Trophoblast cell (in vitro differentiated cells and primary cell): Measurements from ENCODE around the gene CUL3.
A peak's percentile ranks its signal among the peaks of the same experiment; 100 is the strongest.

Experiments
- DNase-seq, 2 donors: peaks; one replicate each; pipeline ENCODE4 v3.0.0-alpha.2; 2016
- H2AFZ ChIP-seq: 2 replicates; pipeline ENCODE4 v1.6.1; 2013; ENCODE audit warnings: low read length, moderate library complexity, mild to moderate bottlenecking; ENCODE audit not compliant: insufficient read depth, poor library complexity
- H2AK5ac ChIP-seq: 2 replicates; pipeline ENCODE4 v1.6.1; 2013; ENCODE audit warnings: mild to moderate bottlenecking, low read length
- H2BK120ac ChIP-seq: 2 replicates; pipeline ENCODE4 v1.6.1; 2013; ENCODE audit warnings: low read length, mild to moderate bottlenecking, moderate library complexity; ENCODE audit not compliant: insufficient read depth, poor library complexity
- H2BK12ac ChIP-seq: 2 replicates; pipeline ENCODE4 v1.6.1; 2013; ENCODE audit warnings: mild to moderate bottlenecking, low read length, moderate library complexity
- H2BK5ac ChIP-seq: 2 replicates; pipeline ENCODE4 v1.6.1; 2013; ENCODE audit warnings: low read length, low read depth, moderate library complexity, mild to moderate bottlenecking; ENCODE audit not compliant: poor library complexity
- H3K14ac ChIP-seq: 2 replicates; pipeline ENCODE4 v1.6.1; 2013; ENCODE audit warnings: mild to moderate bottlenecking, low read length
- H3K18ac ChIP-seq: 2 replicates; pipeline ENCODE4 v1.6.1; 2013; ENCODE audit warnings: mild to moderate bottlenecking, low read length
- H3K23ac ChIP-seq: 2 replicates; pipeline ENCODE4 v1.6.1; 2013; ENCODE audit warnings: low read length
- H3K27ac ChIP-seq: 2 replicates; pipeline ENCODE4 v1.5.1; 2013; ENCODE audit warnings: low read depth, mild to moderate bottlenecking, inconsistent platforms, low read length, moderate library complexity
- H3K27me3 ChIP-seq: 2 replicates; pipeline ENCODE4 v1.6.1; 2013; ENCODE audit warnings: inconsistent platforms, mild to moderate bottlenecking, low read length, moderate library complexity; ENCODE audit not compliant: insufficient read depth
- H3K36me3 ChIP-seq, 2 experiments: 1 replicate in 1 of 2; 2 replicates in 1 of 2; pipeline ENCODE4 v1.6.1; 2013; ENCODE audit warnings: low read length in 2 of 2, mild to moderate bottlenecking in 2 of 2, moderate library complexity in 1 of 2; ENCODE audit not compliant: insufficient read depth in 2 of 2, control insufficient read depth in 1 of 2
- H3K4ac ChIP-seq: 2 replicates; pipeline ENCODE4 v1.6.1; 2013; ENCODE audit warnings: low read depth, mild to moderate bottlenecking, low read length, moderate library complexity
- H3K4me1 ChIP-seq, 2 experiments: 1 replicate in 1 of 2; 2 replicates in 1 of 2; pipeline ENCODE4 v1.6.1; 2013; ENCODE audit warnings: low read length in 2 of 2, mild to moderate bottlenecking in 2 of 2, moderate library complexity in 1 of 2; ENCODE audit not compliant: insufficient read depth in 2 of 2, control insufficient read depth in 1 of 2
- H3K4me2 ChIP-seq: 2 replicates; pipeline ENCODE4 v1.6.1; 2013; ENCODE audit warnings: inconsistent platforms, mild to moderate bottlenecking, low read length, moderate library complexity
- H3K4me3 ChIP-seq: 2 replicates; pipeline ENCODE4 v1.5.1; 2013; ENCODE audit warnings: mild to moderate bottlenecking, low read depth, low read length, inconsistent platforms
- H3K79me1 ChIP-seq: one replicate; pipeline ENCODE4 v1.6.1; 2013; ENCODE audit warnings: low read length
- H3K79me2 ChIP-seq: 2 replicates; pipeline ENCODE4 v1.6.1; 2013; ENCODE audit warnings: low read length, mild to moderate bottlenecking; ENCODE audit not compliant: control insufficient read depth, insufficient read depth, poor library complexity
- H3K9ac ChIP-seq: 2 replicates; pipeline ENCODE4 v1.6.1; 2013; ENCODE audit warnings: mild to moderate bottlenecking, low read length
- H3K9me3 ChIP-seq: 2 replicates; pipeline ENCODE4 v1.6.1; 2013; ENCODE audit warnings: low read depth, mild to moderate bottlenecking, control low read depth, inconsistent platforms, low read length; ENCODE audit not compliant: insufficient read depth
- H4K12ac ChIP-seq: 2 replicates; pipeline ENCODE4 v1.6.1; 2013; ENCODE audit warnings: low read depth, mild to moderate bottlenecking, low read length, moderate library complexity
- H4K8ac ChIP-seq: 2 replicates; pipeline ENCODE4 v1.6.1; 2013; ENCODE audit warnings: low read depth, mild to moderate bottlenecking, low read length, moderate library complexity
- H4K91ac ChIP-seq: one replicate; pipeline ENCODE4 v1.6.1; 2013; ENCODE audit warnings: low read depth, mild to moderate bottlenecking, low read length, moderate library complexity
- WGBS: extraction: QIAGEN DNeasy Blood & Tissue Kit; methylation state at CpG from one replicate; pipeline ENCODE4 v1.1.7; 2013; ENCODE audit warnings: missing lambda C conversion rate; ENCODE audit not compliant: insufficient read length, insufficient coverage; ENCODE audit errors: extremely low coverage; 5-methylcytosine and 5-hydroxymethylcytosine counted together

Gene CUL3

GRCh38 chr2:224561234-224562005 lies 23.7 kb downstream of the CUL3 start:
- no peak for DNase-seq
- Histone ChIP-seq H3K4ac (peak overlapping the region; percentile 65), H4K12ac (no peak overlapping the region), H3K27me3 (no peaks in the 10 kb centered on the region), H2BK5ac (no peak overlapping the region), H3K18ac (no peak overlapping the region), H3K27ac (no peak overlapping the region), H2BK120ac (no peak overlapping the region), H2AK5ac (no peak overlapping the region), H3K4me1 (no peaks in the 10 kb centered on the region), H4K91ac (no peak overlapping the region), H4K8ac (no peak overlapping the region), H3K4me2 (no peak overlapping the region), H3K36me3 (no peaks in the 10 kb centered on the region), H3K79me1 (no peaks in the 10 kb centered on the region), H3K9ac (no peak overlapping the region), H3K14ac (no peak overlapping the region), H3K79me2 (peaks cover 5% of the 10 kb centered on the region), H3K9me3 (no peaks in the 10 kb centered on the region), H2BK12ac (no peak overlapping the region), H3K4me3 (no peak overlapping the region), H2AFZ (no peak overlapping the region), H3K23ac (no peak overlapping the region)
- no CpG with 5 or more reads among the region's 7 CpGs for WGBS

- Histone ChIP-seq H3K4me3 (no peak overlapping the region), H3K18ac (no peak overlapping the region), H3K4ac (peak overlapping the region; percentile 65), H2BK12ac (no peak overlapping the region), H4K12ac (no peak overlapping the region), H2AFZ (no peak overlapping the region), H4K8ac (no peak overlapping the region), H3K23ac (no peak overlapping the region), H2AK5ac (no peak overlapping the region), H3K9ac (no peak overlapping the region), H3K9me3 (no peaks in the 10 kb centered on the region), H3K27me3 (no peaks in the 10 kb centered on the region), H3K4me1 (no peaks in the 10 kb centered on the region), H4K91ac (no peak overlapping the region), H3K79me2 (peaks cover 5% of the 10 kb centered on the region), H3K36me3 (no peaks in the 10 kb centered on the region), H3K4me2 (no peak overlapping the region), H3K79me1 (no peaks in the 10 kb centered on the region), H2BK120ac (no peak overlapping the region), H2BK5ac (no peak overlapping the region), H3K14ac (no peak overlapping the region), H3K27ac (no peak overlapping the region)
- WGBS = no CpG with 5 or more reads among the region's 2 CpGs
- DNase-seq = no peak
Measured at GRCh38 chr2:224560549-224560948, 24.6 kb downstream of the CUL3 start.

GRCh38 chr2:224557610-224558009 lies 27.6 kb downstream of the CUL3 start:
- Histone ChIP-seq H3K79me1 (no peaks in the 10 kb centered on the region), H3K36me3 (no peaks in the 10 kb centered on the region), H3K23ac (no peak overlapping the region), H2AK5ac (no peak overlapping the region), H3K27ac (no peak overlapping the region), H3K9ac (no peak overlapping the region), H3K27me3 (no peaks in the 10 kb centered on the region), H3K9me3 (no peaks in the 10 kb centered on the region), H3K79me2 (peaks cover 3% of the 10 kb centered on the region), H2BK120ac (no peak overlapping the region), H3K14ac (no peak overlapping the region), H3K4me3 (no peak overlapping the region), H2BK12ac (no peak overlapping the region), H3K4ac (no peak overlapping the region), H3K4me2 (no peak overlapping the region), H3K18ac (no peak overlapping the region), H2AFZ (no peak overlapping the region), H2BK5ac (no peak overlapping the region), H4K91ac (no peak overlapping the region), H4K12ac (no peak overlapping the region), H3K4me1 (no peaks in the 10 kb centered on the region), H4K8ac (no peak overlapping the region)
- no CpG with 5 or more reads among the region's 2 CpGs for WGBS
- DNase-seq = no peak

GRCh38 chr2:224556381-224556780 lies 28.8 kb downstream of the CUL3 start:
- H3K4me3 ChIP-seq = no peak overlapping the region
- no peaks in the 10 kb centered on the region for H3K36me3 ChIP-seq
- H2AFZ ChIP-seq = no peak overlapping the region
- no peak overlapping the region for H3K4ac ChIP-seq
- H4K8ac ChIP-seq = no peak overlapping the region
- H3K14ac ChIP-seq = no peak overlapping the region
- no peak overlapping the region for H3K4me2 ChIP-seq
- H3K9ac ChIP-seq = no peak overlapping the region
- H2BK5ac ChIP-seq = no peak overlapping the region
- peaks cover 2% of the 10 kb centered on the region for H3K79me2 ChIP-seq
- H2AK5ac ChIP-seq = no peak overlapping the region
- H2BK12ac ChIP-seq = no peak overlapping the region
- H3K9me3 ChIP-seq = no peaks in the 10 kb centered on the region
- H4K12ac ChIP-seq = no peak overlapping the region
- H3K27ac ChIP-seq = no peak overlapping the region
- H3K79me1 ChIP-seq = no peaks in the 10 kb centered on the region
- no peak overlapping the region for H3K23ac ChIP-seq
- no peak overlapping the region for H4K91ac ChIP-seq
- H3K27me3 ChIP-seq = no peaks in the 10 kb centered on the region
- H2BK120ac ChIP-seq = no peak overlapping the region
- no peak for DNase-seq
- H3K4me1 ChIP-seq = no peaks in the 10 kb centered on the region
- no peak overlapping the region for H3K18ac ChIP-seq
